ENCODE measurements around the gene GTF3C2. TPM values are rescaled to one million over a fixed set of nuclear protein-coding genes. Genes with fewer than 3 reads are reported as not detected.
A peak's percentile ranks its signal among the peaks of the same experiment; 100 is the strongest.

The GTF3C2 gene
- total and polyA plus RNA-seq, 9 of the 15 experiments (the other 6 are each of a cell fraction or from before 2014, with no cell fraction given), result 35.5 to 96.8 (median 53.0) TPM

DNA sequence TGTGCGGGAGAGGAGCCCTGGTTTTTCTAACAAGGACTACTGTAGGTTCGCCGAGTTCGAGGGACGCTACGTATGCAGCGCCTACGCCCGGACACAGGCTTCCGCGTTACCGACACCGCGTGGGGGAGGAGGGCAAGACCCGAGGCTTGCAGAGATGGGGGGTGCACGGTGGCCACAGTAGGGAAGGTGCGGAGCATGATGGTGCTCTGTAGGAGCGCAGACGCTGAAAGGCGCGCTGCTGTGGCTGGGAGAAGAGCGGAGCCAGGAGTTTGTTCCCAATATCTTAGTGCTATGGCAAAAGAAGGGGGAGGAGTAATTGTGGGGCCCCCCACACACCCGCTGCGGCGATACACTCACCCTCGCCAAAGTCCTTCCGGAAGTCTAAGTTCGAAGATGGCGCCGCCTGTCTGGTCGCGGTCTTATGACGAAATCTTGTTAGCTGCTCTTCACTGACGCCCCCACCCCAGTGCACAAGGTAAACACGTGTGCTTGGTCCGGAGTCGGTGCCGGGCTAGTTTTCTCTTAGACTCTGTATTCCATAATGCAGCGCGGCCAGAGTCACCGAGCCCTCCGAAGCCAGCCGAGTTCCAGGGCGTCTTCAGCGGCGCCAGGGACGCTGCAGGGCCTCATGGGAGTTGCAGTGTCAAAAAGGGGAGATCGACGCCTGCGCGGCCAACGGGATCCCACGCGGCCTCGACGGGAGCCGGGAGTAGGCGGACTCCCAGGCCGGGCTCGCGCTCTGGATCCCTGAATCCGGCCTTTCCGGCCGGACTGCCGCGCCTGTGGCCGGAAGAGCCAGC is at the start of gene GTF3C2 (continued):
- TF ChIP-seq, protein P1, sequence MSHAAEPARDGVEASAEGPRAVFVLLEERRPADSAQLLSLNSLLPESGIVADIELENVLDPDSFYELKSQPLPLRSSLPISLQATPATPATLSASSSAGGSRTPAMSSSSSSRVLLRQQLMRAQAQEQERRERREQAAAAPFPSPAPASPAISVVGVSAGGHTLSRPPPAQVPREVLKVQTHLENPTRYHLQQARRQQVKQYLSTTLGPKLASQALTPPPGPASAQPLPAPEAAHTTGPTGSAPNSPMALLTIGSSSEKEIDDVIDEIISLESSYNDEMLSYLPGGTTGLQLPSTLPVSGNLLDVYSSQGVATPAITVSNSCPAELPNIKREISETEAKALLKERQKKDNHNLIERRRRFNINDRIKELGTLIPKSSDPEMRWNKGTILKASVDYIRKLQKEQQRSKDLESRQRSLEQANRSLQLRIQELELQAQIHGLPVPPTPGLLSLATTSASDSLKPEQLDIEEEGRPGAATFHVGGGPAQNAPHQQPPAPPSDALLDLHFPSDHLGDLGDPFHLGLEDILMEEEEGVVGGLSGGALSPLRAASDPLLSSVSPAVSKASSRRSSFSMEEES (CRISPR knock-in tag; IDR thresholded peaks at IDR 0.05), result no peak
- no peak for TF ChIP-seq HNRNPH1 (optimal IDR thresholded peaks at IDR 0.05; ENCODE audit: low read depth, low read length)
- TF ChIP-seq TOE1 (IDR thresholded peaks at IDR 0.05; ENCODE audit: borderline replicate concordance), result peak; percentile 88
- TF ChIP-seq TOE1 (CRISPR knock-in tag; IDR thresholded peaks at IDR 0.05; ENCODE audit: borderline replicate concordance, low read depth), result no peak
- TF ChIP-seq ATF1 (CRISPR knock-in tag; IDR thresholded peaks at IDR 0.05), result peak; percentile 80
- TF ChIP-seq ATF1 (tag; IDR thresholded peaks at IDR 0.05), result peak; percentile 99
- TF ChIP-seq ZFP30 (CRISPR knock-in tag; IDR thresholded peaks at IDR 0.05; ENCODE audit: borderline replicate concordance), result no peak
- TF ChIP-seq MED1 (CRISPR knock-in tag; IDR thresholded peaks at IDR 0.05; ENCODE audit: borderline replicate concordance), result no peak
- TF ChIP-seq EZH2 (IDR thresholded peaks at IDR 0.05; ENCODE audit: borderline replicate concordance, low read depth, low read length), result no peak
- TF ChIP-seq CUX1 (CRISPR knock-in tag; IDR thresholded peaks at IDR 0.05), result no peak
- no peak for TF ChIP-seq TRIM25 (IDR thresholded peaks at IDR 0.05; ENCODE audit: borderline replicate concordance)
- peak; percentile 62 for TF ChIP-seq LEF1 (IDR thresholded peaks at IDR 0.05)
- TF ChIP-seq, protein P2, sequence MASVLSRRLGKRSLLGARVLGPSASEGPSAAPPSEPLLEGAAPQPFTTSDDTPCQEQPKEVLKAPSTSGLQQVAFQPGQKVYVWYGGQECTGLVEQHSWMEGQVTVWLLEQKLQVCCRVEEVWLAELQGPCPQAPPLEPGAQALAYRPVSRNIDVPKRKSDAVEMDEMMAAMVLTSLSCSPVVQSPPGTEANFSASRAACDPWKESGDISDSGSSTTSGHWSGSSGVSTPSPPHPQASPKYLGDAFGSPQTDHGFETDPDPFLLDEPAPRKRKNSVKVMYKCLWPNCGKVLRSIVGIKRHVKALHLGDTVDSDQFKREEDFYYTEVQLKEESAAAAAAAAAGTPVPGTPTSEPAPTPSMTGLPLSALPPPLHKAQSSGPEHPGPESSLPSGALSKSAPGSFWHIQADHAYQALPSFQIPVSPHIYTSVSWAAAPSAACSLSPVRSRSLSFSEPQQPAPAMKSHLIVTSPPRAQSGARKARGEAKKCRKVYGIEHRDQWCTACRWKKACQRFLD (CRISPR knock-in tag; IDR thresholded peaks at IDR 0.05), result peak; percentile 83
- no peak for TF ChIP-seq SLC30A9 (CRISPR knock-in tag; IDR thresholded peaks at IDR 0.05)
- TF ChIP-seq, protein P3, sequence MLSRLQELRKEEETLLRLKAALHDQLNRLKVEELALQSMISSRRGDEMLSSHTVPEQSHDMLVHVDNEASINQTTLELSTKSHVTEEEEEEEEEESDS (CRISPR knock-in tag; IDR thresholded peaks at IDR 0.05), result no peak
- TF ChIP-seq ZNF431 (CRISPR knock-in tag; IDR thresholded peaks at IDR 0.05), result 0 out of 2 replicates have a peak, but pooled peaks have one; percentile 39
- no peak for TF ChIP-seq NELFE (IDR thresholded peaks at IDR 0.05; ENCODE audit: insufficient read depth, insufficient read length)
